Fibroblast of upper back skin (primary cell): ENCODE results near the gene PPWD1.
"Not testable (repeated sequence)": the region's sequence is repeated elsewhere in the genome, so short reads cannot be mapped to it uniquely, and the experiment has no call there.

Source experiments
- DNase-seq: peaks from one replicate; pipeline ENCODE4 v3.0.0-alpha.2; 2013

Gene PPWD1

DNA sequence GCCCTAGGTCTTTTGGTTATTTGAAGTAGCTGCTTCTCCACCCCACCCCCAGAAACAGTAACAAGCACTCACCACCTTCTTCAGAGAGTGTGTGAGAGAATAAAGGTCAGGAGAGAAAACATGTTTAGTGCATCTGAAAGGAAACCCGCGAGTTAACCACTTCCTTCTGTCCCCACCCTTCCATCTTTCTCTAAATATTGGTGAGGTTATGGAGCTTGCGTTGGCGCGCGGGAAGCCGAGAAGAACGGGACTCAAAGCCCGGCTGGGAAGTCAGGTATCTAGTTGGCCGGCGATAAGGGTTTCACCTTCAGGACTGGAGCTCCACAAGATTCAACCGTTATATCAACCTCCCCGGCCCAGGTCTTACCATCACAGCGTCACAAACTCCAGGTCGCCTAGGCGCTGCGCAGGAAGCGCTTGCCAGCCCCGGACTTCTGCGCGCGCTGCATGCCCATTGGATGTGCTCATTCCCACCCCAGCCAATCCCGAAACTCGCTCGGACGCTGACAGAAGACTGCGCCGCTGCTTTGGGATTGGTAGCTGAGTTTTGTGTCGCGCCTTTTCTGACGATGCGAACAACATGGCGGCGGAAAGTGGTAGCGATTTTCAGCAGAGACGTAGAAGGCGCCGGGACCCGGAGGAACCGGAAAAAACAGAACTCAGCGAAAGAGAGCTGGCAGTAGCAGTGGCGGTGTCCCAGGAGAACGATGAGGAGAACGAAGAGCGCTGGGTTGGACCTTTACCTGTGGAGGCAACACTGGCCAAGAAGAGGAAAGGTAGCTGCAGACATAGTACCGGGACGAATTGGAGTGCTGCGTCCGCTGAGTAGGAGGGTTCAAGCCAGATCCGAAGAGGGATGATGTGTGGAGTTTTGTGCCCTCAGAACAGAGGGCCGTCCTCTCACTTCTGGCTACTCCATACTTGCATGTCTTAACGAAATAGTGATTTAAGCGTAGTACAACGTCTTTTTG is at the start of gene PPWD1, which contains the start of gene CENPK:
Gene PPWD1, plus strand, starts transcription at position 566 of the 971 bp plus-strand sequence. Its CDS starts 15 bp downstream, at position 581.
Gene CENPK, minus strand, starts transcription at position 438 of the 971 bp plus-strand sequence. CDS start 8,261 bp downstream, outside the sequence.
- DNase-seq, result peak; percentile 94

DNA sequence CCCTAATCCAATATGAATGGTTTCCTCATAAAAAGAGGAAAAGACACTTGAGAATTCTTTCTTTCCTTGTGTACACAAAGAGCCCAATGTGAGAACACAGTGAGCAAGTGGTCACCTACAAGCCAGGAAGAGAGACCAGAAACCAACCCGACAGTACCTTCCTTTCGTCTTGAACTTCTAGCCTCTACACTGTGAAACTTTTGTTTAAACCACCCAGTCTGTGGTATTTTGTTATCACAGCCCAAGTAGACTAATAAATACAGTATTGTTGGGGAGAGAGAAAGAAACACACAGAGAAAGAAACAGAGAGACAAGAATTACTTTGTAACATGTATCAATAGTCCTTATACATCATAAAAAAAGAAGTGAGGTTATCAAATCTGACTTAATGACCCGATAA is 37.4 kb upstream of the PPWD1 start:
- DNase-seq, result no peak

DNA sequence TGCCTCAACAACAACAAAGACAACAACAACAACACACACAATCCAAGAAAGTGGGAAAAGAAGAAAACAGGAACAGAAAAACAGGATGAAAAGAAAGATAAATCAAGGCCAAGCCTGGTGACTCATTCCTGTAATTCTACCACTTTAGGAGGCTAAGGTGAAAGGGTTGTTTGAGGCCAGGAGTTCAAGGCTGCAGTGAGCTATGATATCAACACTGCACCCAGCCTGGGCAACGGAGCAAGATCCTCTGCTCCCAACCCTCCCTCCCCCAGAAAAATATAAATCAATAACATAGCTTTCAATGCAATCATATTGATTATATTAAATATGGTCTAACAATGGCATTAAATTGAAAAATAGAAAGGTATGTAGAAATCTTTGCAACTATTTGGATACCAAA is 32.2 kb upstream of the PPWD1 start:
- DNase-seq, result no peak

DNA sequence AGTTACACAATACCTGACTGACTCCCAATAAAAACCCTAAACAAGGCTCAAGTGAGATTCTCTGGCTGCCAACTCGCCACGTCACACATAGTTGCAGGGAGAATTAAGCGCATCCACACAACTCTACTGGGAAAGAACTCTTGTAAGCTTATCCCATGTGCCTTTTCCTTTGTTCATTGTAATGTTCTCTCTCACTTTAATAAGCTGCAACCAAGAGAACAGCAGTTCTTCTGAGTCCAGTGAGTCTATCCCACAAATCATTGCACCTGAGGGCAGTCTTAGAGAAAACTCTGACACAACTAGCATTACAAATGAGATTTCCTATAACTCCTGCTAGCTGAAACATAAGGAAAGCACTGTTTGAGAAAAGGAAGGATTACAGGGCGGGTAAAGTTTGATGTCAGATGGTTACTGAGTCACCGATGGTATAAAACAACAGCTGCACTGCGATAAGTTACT is 27.5 kb upstream of the PPWD1 start:
- DNase-seq, result peak; percentile 9

DNA sequence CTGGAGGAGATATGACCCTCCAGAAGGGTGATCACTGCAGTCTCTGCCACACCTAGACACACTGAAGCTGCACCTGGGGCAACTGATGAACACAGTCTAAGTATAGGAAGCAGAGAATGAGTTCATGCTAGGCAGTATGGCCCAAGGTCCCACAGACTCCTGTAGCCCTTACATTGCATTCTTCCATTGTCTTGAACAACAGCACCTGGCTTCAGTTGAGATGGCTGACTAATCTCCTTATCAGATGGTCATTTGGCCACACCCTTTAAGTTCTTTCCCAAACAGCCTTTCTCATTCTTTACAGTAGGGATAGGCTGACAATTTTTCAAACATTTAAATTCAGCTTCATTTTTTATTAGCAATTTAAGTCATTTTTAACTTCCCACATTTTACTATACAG is 23.3 kb upstream of the PPWD1 start:
- no peak for DNase-seq

DNA sequence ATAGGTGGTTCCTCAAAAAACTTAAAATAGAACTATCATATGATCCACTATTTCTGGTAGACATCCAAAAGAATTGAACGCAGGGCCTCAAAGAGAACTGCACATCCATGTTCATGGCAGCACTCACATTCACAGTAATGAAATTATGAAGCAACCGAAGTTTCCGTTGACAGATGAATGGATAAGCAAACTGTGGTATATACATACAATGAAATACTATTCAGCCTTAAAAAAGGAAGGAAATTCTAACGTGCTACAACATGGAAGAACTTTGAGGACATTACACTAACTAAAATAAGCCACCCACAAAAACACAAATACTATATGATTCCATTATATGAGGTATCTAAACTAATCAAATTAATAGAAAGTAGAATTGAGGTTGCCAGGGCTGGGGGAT is 18.6 kb upstream of the PPWD1 start:
- DNase-seq, result no peak

DNA sequence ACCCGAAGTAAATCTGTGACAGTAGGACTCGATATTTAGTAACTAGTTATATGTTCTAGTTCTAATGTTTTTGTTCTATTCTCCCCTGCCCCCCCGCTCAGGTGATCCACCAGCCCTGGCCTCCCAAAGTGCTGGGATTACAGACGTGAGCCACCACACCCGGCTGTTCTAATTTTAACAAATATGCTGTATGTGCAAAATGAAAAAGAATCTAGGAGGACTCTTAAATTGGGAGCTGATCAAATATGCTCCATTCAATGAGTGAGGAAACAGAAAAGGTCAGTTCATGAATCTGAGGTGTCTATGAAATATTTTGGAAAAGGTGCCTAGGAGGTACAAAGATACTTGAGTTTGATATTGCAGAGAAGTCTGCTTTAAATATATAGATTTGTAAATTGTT is 17.0 kb upstream of the PPWD1 start:
- no peak for DNase-seq

DNA sequence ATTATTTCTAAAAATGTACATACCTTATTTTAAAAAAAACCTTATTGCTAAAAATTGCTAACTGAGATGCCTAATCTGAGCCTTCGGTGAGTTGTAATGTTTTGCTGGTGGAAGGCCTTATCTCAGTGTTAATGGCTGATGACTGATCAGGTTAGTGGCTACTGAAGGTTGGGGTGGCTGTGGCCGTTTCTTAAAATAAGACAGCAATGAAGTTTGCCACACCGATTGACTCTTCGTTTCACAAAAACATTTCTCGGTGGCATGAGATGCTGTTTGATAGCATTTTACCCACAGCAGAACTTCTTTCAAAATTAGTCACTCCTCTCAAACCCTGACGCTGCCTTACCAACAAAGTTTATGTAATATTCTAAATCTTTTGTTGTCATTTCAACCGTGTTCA is 14.8 kb upstream of the PPWD1 start:
- DNase-seq, result no peak

DNA sequence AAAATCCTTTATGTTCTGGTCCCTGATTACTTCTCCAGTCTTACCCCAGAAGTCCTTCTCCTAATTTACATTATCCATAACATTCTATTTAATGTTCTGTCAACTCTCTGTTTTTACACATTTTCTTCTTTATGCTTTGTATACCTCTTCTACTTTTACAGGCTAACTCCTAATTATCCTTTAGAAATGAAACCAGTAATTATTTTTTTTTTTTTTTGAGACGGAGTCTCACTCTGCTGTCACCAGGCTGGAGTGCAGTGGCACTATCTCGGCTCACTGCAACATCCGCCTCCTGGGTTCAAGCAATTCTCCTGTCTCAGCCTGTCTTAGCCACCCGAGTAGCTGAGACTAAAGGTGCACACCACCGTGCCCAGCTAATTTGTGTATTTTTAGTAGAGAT is 9.2 kb upstream of the PPWD1 start:
- no peak for DNase-seq

DNA sequence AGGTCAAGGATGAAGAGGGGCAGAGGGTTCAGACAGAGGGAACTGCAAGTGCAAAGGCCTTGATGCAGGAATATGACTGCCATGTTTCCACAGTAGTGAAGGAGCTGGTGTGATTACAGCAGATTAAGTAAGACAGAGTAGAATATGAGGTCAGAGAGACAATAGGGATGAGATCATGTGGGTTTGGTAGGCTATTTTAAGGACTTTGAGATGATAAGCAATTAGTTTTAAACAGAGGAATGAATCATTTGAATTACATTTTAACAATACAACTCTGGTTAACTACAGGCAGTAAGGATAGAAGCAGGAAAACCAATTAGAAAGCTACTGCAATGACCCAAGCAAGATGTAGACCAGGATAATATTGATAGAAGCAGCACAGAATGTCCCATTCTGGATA is 7.8 kb upstream of the PPWD1 start:
- DNase-seq, result no peak

DNA sequence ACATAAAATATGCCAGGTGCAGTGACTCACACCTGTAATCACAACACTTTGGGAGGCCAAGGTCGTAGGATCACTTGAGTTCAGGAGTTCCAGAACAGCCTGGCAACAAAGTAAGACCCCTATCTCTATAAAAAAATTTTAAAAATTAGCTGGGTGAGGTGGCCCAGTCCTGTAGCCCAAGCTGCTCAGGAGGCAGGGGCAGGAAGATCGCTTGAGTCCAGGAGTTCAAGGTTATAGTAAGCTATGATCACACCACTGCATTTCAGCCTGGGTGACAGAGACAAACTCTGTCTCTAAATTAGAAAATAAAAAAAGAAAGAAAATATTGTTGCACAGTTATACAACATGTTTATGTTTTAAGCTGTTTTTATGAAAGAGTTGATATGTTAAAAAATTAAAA is 6.9 kb upstream of the PPWD1 start:
- DNase-seq, result no peak

DNA sequence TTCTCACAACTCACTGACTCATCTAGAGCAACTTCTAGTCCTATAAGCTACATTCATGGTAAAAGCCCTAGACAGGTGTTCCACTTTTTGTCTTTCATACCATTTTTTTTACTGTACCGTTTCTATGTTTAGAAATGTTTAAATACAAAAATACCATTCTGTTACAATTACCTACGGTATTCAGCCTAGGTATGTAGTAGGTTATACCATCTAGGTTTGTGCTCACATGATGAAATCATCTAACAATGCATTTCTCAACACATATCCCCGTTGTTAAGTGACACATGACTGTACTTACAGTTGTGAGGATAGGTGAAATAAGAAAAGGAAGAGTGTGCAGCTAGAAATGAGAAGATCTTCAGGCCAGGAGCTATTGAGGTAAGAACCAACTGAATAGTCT is 6.4 kb upstream of the PPWD1 start:
- no peak for DNase-seq

DNA sequence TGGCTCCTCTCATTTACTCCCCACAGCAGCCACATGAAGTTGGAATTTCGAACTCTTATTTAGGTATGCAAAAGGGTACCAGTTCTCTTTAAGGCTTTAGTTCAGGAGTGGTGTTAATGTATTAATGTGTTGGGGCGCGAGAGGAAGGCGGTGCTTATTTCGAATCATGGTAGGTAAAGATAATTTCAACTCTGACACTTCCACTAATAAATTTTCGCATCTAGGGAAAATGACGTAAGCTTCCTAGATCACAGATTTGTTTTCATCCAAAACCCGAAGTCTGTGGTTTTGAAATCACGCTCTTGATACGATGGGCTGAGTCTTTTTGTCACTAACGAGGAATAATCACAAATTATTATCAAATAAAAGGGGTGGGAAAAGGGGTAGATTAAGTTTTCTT is 681 bp downstream of the PPWD1 start:
- no peak for DNase-seq

DNA sequence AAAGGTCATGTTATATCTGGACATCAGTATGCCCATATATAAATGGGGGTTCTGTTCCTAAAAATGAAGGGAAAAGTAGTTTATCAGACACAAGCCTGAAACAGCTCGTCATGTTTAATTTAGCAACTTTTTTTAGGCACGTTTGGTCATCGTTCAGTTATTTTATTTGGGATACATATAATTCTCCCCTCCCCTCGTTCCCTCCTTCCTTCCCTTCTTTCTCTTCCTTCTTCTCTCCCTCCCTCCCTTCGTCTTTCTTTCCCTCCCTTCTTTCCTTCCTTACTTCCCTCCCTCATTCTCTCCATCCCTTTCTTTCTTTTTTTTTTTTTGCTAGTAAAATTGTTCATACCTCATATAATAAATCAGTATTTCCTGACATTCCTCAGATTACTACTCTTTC is 3.4 kb downstream of the PPWD1 start:
- DNase-seq, result no peak

DNA sequence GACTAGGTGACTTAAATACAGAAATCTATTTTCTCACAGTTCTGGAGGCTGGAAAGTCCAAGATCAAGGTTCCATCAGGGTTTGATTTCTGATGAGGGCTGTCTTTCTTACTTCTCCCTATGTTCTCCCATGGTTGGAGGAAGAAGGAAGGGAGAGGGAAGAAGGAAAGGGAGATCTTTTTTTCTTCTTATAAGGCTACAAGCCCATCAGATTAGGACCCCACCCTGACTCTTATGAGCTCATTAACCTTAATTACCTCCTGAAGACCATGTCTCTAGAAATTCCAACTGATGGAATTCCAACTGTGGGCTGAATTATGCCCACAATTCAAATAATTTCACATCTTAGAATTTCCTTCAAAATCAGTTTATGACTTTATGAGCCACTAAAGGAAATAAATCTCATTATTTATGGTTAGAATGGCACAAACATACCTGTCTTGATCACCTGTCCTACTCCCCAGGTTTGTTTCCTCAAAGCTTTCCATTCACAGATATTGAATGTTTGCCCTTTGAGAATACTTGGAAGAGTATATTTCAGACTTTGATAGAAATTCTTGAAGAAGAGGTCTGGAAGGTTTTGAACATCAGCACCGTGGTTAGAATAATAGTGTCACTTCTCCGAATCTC is 7.6 kb downstream of the PPWD1 start:
- no peak for DNase-seq

DNA sequence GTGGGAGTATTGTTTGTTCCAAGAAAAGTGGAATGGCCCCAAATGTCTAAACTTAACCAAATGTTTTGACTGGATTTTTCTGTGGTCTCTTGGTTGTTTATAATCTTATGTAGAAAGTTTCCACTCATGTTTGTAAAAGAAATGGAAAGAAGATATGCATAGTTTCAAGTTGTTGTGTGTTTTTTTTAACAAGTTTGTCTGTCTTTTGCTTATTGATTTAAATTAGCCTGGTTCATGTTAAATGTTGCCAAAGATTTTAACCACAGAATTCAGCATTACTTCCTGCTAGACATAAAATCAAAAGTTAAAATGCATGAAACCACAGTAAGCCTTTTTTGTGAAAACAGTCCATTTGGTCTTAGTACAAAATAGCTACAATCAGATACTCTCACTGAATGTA is 14.0 kb downstream of the PPWD1 start:
- no peak for DNase-seq

DNA sequence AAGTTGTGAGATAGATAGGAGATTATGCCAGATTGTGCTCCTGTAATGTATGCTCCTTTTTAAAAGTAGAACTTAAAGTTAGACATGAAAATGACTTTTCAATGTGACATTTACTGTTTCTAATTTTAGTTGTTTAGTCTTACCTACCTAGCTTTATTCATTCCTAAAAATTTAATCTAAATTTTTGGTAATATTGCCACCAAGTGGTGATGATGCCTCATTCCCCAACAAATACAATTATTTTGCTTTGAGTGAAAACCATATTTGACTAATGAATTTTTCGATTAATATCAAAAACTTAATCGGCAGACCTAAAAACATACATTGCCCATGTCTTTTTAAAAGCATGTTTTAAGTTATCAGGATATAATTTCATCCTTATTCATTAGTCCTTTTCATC is 25.6 kb downstream of the PPWD1 start:
- DNase-seq, result no peak

DNA sequence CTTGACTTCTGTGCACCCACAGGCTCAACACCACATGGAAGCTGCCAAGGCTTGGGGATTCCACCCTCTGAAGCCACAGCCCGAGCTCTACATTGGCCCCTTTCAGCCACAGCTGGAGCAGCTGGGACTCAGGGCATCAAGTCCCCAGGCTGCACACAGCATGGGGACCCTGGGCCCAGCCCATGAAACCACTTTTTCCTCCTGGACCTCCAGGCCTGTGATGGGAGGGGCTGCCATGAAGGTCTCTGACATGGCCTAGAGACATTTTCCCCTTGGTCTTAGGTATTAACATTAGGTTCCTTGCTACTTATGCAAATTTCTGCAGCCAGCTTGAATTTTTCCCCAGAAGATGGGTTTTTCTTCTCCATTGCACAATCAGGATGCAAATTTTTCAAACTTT is 38.7 kb downstream of the PPWD1 start:
- DNase-seq, result not testable (repeated sequence)

DNA sequence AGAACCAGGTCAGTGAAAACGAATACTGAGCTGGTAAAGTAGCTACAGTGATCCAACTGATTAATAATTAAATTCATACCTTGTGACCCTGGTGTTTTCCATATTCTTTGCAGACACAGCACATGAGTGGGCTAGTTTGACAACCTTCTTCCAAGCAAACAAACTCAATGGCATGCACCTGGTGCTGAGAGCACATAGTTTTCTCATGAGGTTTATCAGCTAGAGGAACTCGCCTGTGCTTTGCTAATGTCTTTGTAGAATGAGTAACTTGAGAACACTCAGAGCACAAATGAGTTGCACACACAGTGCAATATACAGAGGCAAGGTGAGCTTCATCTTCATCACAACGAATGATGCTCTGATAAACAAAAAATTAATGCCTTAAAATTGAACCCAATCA is 48.4 kb downstream of the PPWD1 start:
- no peak for DNase-seq

DNA sequence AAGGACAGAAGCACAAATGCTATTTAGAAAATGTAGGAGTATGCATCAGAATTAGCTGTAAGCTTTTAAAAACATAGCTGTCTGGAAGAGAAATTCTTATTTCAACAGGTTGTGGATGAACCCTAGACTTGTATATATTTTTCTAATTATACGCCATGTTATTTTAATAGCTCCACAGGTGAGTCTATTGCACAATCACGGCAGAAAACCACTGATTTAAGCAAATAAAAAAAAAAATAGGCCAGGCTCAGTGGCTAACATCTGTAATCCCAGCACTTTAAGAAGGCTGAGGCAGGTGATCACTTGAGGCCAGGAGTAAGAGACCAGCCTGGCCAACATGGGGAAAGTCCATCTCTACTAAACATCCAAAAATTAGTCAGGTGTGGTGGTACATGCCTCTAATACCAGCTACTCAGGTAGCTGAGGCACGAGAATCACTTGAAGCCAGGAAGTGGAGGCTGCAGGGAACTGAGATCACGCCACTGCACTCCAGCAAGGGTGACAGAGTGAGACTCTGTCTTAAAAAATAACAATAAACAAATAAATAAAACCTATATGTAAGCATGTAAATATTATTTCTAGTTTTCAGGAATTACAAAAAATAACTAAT is 49.3 kb downstream of the PPWD1 start:
- no peak for DNase-seq

DNA sequence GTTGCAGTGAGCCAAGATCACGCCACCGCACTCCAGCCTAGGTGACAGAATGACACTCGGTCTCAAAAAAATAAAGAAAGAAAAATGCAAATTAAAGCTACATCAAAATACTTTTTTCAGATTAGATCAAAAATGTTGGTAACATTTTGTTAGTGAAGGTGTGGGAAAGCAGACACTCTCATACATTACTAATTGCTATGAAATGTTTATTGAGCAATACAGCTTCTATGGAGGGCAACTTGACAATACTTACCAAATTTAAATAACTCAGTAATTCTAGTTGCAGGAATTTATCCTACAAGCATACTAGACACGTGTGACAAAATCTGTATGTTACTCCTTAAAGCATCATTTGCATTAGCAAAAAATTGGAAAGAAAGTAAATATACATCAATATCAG is 56.9 kb downstream of the PPWD1 start:
- DNase-seq, result no peak

DNA sequence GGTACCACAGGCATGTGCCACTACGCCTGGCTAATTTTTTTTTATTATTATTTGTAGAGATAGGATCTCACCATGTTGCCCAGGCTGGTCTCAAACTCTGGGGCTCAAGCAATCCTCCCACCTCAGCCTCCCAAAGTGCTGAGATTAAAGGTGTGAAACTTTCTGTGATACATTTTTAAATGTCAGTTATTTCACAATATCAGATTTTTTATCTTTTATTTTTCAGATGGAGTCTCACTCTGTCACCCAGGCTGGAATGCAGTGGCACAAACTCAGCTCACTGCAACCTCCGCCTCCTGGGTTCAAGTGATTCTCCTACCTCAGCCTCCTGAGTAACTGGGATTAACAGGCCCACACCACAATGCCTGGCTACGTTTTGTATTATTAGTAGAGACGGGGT is 58.9 kb downstream of the PPWD1 start:
- DNase-seq, result not testable (repeated sequence)

DNA sequence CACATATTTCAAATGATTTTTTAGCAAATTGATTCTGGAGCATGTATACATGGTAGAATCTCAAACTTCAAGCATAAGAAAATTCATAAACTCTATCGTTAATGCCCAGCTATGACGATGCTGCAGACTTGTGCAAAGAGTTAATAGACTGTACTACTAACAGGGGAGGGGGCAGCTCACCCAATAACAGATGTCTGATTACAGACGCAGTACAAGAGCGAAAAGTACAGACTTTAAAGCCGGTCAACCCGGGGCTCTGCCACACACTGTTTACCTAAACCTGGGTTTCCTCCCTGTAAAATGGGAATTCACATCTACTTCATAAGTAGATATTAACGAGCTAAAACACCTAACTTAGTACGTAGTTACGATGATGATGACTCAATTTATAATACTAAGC is 60.4 kb downstream of the PPWD1 start:
- DNase-seq, result no peak
